ENCODE data around the gene VEPH1.
"Not testable (repeated sequence)": the region's sequence is repeated elsewhere in the genome, so short reads cannot be mapped to it uniquely, and the experiment has no call there.

The VEPH1 gene

GRCh38 chr3:157379525-157380140, 123.6 kb downstream of the VEPH1 start:
- no peak for DNase-seq

DNA sequence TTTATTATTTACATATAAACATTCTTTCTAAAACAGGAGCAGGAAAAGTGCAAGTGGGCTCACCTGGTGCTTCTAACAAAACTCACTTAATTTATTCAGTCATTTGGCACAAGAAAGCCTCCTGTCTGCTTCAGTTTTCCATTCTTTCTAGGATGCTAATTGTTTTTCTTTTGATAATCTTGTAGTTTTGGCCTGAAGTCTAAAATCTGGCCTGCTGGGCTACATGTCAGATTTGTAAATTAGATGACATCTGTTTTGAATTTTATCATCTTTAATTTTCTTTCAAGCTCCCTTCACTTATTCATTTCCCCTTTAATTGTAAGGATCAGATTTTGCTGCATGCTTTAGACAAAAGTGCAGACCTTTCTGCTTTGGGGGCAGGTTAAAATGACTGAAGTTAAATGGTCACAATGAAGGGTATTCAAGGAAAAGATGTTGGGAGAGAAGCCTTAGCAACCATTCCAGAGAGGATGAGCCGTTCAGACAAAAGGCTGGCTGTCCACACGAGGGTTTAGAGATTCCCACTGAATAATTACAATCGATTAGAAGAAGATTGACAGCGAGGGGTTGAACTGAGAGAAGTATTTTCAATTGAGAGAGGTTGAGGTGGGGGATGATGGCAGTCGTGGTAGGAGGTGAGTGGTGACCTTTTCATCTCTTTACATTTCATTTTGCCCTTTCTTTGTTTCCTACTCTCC, 126.5 kb downstream of the VEPH1 start:
- DNase-seq = no peak

GRCh38 chr3:157375342-157375986, 127.8 kb downstream of the VEPH1 start:
- DNase-seq = no peak

- no peak for DNase-seq
These were observed 128.3 kb downstream of the VEPH1 start for GRCh38 chr3:157374933-157375332.

DNA sequence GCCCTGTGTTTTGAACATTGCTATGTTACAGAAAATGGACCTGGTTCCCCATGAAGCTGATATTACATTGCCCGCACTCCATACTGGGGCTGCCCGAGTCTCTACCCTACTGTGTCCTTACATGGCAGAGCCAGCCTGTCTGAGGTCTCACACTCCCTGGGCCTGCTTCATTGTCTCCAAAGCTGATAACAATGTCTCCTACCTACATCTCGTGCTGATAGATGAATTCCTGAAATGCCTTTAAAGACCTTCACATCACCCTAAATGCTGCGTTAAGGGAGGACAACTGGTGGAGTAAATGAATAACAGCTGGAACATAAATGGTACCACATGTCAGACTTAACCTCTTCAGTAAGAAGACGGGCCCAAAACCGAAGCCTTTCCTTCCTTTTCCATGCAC, 129.4 kb downstream of the VEPH1 start:
- no peak for DNase-seq

- no peak for DNase-seq
These were observed 132.3 kb downstream of the VEPH1 start for GRCh38 chr3:157370867-157371266.

- DNase-seq = no peak
These were observed 133.3 kb downstream of the VEPH1 start for GRCh38 chr3:157369727-157370421.

GRCh38 chr3:157368171-157368570, 135.0 kb downstream of the VEPH1 start:
- no peak for DNase-seq

DNA sequence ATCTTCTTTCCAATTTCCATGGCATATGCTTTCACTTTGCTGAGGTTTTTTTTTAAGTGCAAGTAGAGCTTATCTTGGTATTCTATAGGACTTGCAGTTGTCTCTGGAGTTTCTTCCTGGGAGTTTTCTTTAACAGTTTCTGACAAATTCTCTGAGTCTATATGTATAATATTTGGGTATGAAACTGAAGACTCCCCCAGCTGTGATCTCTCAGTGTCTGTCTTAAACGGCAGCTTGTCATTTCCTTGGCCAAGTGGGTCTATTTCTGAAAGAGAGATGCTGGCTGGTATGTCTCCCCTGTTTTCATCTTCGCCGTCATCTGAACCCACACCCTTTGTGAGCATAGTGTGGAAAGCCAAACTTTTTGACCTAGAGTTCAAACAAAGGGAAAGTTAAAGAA, 139.8 kb downstream of the VEPH1 start:
- DNase-seq = no peak

- no peak for DNase-seq
These were observed 140.9 kb downstream of the VEPH1 start for GRCh38 chr3:157362348-157362747.

DNA sequence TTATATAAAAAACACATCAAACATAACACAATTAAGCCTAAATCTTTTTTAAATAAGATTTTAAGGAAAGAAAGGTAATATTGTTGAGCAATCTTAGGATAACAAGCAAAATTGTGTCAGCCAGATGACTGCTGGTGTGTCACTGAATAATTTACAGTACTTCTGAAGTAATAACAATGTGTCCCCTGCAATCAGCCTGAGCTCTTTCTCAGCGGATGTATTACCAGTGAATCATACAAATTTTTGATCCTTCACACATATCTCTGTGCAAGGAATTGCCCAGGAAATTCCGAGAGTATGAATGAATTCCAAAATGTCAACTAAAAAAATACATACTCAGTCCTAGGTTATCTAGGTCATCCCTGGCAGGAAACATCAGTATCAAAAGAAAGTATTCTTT, 143.2 kb downstream of the VEPH1 start:
- DNase-seq = no peak

GRCh38 chr3:157356541-157356940, 146.7 kb downstream of the VEPH1 start:
- no peak for DNase-seq

DNA sequence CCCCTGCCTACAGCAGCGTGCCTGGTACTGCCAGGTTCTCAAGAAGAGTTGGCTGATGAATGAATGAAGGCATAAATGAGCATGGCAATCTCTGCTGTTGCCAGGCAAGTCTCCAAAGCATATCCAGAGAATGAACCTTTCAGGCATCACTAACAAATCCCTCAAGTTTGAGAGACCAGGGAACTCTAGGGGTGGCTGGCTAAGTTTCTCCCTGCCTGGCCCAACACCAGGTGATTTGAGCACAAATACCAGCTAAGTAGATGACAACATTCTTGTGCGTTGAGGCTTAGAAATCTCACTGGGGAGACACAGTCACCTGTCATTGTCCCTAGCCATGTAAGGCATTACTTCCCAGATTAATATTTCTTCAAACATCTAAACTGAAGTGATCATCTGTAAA, 147.9 kb downstream of the VEPH1 start:
- no peak for DNase-seq

DNA sequence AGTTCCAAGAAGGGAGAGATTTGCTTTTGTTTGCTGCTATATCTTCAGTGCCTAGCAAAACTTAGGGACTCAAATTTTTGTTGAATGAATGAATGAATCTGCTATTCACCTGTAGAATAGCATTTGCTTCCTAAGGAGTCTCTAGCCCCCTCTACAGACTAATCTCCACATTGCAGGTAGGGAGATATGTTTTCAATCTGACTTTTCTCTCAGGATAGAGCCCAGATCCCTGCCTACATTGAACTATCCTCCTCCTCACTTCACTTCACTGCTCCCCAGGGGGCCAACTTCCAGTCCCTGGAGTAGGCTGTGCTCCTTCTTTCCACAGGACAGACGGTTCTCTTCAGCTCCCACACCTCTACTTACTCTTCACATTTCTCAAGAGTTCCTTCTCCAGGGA, 148.5 kb downstream of the VEPH1 start:
- no peak for DNase-seq

GRCh38 chr3:157354254-157354653, 149.0 kb downstream of the VEPH1 start:
- DNase-seq = no peak

- DNase-seq = no peak
These were observed 149.6 kb downstream of the VEPH1 start for GRCh38 chr3:157353652-157354051.

DNA sequence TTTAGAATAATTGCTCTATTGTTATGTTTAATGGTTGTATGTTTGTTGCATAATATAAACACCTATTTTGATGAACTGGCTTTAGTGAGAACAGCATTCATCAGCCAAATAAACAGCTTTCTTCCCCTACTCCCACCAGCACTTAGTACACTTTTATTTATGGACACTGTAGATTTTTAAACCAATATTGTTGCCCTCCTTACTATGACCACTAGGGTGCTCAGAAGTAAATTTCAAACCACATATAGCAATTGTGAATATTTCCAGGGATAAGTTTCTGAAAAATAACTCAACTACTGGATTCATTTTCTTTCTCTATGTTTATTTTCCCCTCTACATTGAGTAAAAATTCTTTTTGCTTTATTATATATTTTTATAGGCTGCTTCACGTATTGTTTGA, 151.2 kb downstream of the VEPH1 start:
- DNase-seq = no peak

DNA sequence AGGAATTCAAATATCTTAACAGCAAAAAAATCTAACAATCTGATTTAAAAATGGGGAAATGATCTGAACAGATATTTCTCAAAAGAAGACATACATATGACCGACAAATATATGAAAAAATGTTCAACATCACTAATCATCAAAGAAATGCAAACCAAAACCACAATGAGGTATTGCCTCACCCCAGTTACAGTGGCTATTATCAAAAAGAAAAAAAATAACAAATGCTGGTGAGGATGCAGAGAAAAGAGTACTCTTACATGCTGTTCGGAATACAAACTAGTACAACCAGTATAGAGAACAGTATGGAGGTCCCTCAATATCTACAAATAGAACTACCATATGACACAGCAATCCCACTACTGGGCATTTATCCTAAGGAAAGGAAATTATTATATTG, 152.6 kb downstream of the VEPH1 start:
- DNase-seq = not testable (repeated sequence)

- not testable (repeated sequence) for DNase-seq
These were observed 154.7 kb downstream of the VEPH1 start for GRCh38 chr3:157348304-157349075.

DNA sequence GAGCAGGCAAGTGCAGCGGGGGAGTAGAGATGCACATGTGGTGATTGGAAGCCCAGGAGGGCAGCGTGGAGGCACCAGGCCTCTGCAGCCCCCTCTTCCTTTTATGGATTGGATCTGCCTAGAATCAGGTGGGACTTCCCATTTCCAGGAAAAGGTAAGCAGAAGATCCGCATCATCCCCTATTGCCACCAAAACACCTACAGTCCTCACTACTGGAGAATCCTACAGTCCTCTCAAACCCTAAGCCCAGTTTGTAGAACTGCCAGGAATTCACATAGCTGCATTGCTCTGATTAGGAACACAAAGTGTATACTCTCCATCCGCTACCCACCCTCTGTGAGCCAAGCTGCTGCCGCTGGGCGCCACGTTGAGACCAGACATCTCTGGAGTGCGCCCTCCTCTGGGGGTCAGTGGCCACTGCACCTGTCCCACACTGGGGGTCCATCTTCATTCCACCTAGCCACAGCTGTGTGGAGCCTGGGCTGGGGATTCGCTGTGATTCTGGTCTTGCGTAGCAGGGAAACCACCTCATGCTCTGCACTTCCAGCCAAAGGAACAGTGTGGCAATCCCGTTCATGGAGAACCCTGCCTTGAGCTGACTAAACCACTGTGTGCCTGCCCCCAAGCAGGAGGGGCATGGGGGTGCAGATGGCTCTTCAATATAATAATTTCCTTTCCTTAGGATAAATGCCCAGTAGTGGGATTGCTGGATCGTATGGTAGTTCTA, 155.5 kb downstream of the VEPH1 start:
- DNase-seq = no peak

DNA sequence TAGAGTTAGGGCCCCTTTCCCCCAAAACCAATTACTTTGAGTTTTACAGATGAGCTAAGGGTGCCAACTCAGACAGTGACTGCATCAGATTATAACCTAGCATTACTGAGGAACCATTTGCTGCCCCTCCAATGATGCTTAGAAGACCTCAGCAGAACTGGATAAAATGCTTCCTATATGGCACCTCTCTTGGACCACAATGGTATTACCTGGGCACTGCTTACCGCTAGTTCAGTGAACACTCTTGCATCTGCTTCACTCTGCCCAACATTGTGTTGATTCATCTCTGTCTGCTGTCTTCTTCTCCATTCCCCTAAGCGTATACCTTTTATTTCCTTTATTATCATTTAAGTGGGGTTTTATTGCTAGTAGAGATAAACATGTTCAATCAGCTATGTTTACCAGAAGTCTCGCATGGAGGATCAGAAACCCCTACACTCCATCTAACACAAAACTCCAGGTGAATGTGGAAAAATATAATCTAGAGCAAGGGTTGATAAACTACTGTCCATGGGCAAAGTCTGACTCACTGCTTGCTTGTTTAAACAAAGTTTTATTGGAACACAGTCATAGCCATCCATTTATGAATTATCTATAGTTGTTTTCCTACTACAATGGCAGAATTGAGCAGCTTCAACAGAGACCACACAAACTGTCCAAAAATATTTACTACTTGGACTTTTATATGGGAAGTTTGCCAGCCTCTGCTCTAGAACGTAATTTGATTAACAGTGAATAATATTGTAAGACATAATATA, 166.8 kb downstream of the VEPH1 start:
- DNase-seq = no peak
